ENCODE data around the gene NES. TPM values are rescaled to one million over a fixed set of nuclear protein-coding genes. Genes with fewer than 3 reads are reported as not detected.

The NES gene
- total and polyA plus RNA-seq, 2 experiments from 2014 or later = 25.0 to 95.9 TPM

DNA sequence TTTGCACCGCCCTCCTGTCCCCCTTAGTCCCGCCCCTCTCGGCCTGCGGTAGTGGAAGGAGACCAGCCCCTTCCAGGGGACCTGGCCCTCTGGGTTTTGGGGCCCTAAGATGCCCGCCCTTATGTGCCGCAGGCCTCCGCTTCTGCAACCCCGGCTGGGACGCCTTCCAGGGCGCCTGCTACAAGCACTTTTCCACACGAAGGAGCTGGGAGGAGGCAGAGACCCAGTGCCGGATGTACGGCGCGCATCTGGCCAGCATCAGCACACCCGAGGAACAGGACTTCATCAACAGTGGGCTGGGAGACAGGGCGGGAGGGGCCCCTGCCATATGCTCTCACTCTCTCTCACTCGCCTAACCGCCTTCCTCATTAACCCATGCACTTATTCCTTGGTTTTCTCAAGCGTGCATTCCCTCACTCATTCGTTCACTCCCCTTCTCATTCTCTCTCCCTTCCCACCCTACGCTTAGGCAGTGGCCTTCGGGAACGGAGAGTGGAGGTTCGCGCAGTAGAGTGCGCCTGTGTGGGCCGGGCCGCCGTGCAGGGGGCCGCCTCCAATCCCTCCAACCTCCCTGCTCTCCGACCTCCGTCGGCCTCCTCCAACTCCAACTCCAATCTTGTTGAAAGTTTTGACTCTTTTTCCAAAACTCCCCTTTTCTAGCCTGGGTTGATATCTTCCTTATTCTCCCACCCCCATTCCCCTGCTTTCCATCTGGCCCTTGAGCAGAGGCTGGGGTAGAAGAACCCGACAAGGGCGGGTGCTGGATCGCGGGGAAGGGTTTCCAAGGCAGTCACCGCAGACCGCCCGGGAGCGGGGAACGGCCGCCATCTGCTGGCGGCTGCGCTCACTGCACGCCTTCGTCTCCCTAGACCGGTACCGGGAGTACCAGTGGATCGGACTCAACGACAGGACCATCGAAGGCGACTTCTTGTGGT, 20.1 kb downstream of the NES start:
- TF ChIP-seq, protein P1, sequence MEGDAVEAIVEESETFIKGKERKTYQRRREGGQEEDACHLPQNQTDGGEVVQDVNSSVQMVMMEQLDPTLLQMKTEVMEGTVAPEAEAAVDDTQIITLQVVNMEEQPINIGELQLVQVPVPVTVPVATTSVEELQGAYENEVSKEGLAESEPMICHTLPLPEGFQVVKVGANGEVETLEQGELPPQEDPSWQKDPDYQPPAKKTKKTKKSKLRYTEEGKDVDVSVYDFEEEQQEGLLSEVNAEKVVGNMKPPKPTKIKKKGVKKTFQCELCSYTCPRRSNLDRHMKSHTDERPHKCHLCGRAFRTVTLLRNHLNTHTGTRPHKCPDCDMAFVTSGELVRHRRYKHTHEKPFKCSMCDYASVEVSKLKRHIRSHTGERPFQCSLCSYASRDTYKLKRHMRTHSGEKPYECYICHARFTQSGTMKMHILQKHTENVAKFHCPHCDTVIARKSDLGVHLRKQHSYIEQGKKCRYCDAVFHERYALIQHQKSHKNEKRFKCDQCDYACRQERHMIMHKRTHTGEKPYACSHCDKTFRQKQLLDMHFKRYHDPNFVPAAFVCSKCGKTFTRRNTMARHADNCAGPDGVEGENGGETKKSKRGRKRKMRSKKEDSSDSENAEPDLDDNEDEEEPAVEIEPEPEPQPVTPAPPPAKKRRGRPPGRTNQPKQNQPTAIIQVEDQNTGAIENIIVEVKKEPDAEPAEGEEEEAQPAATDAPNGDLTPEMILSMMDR (conservative IDR thresholded peaks at IDR 0.05; ENCODE audit: low read depth in 2 of 2) = peak; percentile 83 to 96
- TF ChIP-seq POLR2AphosphoS5 (IDR thresholded peaks at IDR 0.05; ENCODE audit: low read depth) = peak; percentile 53
- TF ChIP-seq ZNF114 (CRISPR knock-in tag; IDR thresholded peaks at IDR 0.05) = no peak
- TF ChIP-seq NANOG (IDR thresholded peaks at IDR 0.05; ENCODE audit: borderline replicate concordance) = no peak
- TF ChIP-seq, protein P2, sequence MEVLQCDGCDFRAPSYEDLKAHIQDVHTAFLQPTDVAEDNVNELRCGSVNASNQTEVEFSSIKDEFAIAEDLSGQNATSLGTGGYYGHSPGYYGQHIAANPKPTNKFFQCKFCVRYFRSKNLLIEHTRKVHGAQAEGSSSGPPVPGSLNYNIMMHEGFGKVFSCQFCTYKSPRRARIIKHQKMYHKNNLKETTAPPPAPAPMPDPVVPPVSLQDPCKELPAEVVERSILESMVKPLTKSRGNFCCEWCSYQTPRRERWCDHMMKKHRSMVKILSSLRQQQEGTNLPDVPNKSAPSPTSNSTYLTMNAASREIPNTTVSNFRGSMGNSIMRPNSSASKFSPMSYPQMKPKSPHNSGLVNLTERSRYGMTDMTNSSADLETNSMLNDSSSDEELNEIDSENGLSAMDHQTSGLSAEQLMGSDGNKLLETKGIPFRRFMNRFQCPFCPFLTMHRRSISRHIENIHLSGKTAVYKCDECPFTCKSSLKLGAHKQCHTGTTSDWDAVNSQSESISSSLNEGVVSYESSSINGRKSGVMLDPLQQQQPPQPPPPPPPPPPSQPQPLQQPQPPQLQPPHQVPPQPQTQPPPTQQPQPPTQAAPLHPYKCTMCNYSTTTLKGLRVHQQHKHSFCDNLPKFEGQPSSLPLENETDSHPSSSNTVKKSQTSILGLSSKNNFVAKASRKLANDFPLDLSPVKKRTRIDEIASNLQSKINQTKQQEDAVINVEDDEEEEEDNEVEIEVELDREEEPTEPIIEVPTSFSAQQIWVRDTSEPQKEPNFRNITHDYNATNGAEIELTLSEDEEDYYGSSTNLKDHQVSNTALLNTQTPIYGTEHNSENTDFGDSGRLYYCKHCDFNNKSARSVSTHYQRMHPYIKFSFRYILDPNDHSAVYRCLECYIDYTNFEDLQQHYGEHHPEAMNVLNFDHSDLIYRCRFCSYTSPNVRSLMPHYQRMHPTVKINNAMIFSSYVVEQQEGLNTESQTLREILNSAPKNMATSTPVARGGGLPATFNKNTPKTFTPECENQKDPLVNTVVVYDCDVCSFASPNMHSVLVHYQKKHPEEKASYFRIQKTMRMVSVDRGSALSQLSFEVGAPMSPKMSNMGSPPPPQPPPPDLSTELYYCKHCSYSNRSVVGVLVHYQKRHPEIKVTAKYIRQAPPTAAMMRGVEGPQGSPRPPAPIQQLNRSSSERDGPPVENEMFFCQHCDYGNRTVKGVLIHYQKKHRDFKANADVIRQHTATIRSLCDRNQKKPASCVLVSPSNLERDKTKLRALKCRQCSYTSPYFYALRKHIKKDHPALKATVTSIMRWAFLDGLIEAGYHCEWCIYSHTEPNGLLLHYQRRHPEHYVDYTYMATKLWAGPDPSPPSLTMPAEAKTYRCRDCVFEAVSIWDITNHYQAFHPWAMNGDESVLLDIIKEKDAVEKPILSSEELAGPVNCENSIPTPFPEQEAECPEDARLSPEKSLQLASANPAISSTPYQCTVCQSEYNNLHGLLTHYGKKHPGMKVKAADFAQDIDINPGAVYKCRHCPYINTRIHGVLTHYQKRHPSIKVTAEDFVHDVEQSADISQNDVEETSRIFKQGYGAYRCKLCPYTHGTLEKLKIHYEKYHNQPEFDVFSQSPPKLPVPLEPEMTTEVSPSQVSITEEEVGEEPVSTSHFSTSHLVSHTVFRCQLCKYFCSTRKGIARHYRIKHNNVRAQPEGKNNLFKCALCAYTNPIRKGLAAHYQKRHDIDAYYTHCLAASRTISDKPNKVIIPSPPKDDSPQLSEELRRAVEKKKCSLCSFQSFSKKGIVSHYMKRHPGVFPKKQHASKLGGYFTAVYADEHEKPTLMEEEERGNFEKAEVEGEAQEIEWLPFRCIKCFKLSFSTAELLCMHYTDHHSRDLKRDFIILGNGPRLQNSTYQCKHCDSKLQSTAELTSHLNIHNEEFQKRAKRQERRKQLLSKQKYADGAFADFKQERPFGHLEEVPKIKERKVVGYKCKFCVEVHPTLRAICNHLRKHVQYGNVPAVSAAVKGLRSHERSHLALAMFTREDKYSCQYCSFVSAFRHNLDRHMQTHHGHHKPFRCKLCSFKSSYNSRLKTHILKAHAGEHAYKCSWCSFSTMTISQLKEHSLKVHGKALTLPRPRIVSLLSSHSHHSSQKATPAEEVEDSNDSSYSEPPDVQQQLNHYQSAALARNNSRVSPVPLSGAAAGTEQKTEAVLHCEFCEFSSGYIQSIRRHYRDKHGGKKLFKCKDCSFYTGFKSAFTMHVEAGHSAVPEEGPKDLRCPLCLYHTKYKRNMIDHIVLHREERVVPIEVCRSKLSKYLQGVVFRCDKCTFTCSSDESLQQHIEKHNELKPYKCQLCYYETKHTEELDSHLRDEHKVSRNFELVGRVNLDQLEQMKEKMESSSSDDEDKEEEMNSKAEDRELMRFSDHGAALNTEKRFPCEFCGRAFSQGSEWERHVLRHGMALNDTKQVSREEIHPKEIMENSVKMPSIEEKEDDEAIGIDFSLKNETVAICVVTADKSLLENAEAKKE (CRISPR knock-in tag; IDR thresholded peaks at IDR 0.05) = no peak
- no peak for TF ChIP-seq STAT1 (IDR thresholded peaks at IDR 0.05; ENCODE audit: unreplicated experiment)
- peak; percentile 80 for TF ChIP-seq EZH2 (IDR thresholded peaks at IDR 0.05; ENCODE audit: low read depth, unreplicated experiment)
- TF ChIP-seq EZH2phosphoT487 (IDR thresholded peaks at IDR 0.05; ENCODE audit: unreplicated experiment) = no peak
- Histone ChIP-seq H3K36me3 (ENCODE audit: insufficient read depth) (no peaks in the 10 kb centered on the region), H3K27me3 (ENCODE audit: insufficient read depth) (peaks cover 66% of the 10 kb centered on the region), H3K9me2 (ENCODE audit: insufficient read depth) (no peaks in the 10 kb centered on the region), H3K27ac (ENCODE audit: low read depth) (no peak overlapping the region), H3K4me1 (ENCODE audit: insufficient read depth) (peaks cover 36% of the 10 kb centered on the region), H4K20me1 (replicated peaks; ENCODE audit: insufficient read depth) (no peaks in the 10 kb centered on the region), H3F3A (replicated peaks; ENCODE audit: low read depth) (peaks cover 20% of the 10 kb centered on the region; the same call in 1 of the 2 replicates), H3K79me2 (replicated peaks; ENCODE audit: insufficient read depth) (no peaks in the 10 kb centered on the region), H3K4me3 (peak overlapping the region; percentile 64), H2AFZ (peak overlapping the region; percentile 98), H3K4me2 (peak overlapping the region; percentile 84)
- Mint-ChIP-seq H3K36me3 (ENCODE audit: low read depth) (no peaks in the 10 kb centered on the region; the same call in 2 of the 3 replicates), H3K27ac (no peak overlapping the region), H3K27me3 (ENCODE audit: insufficient read depth, low read depth, poor library complexity) (peaks cover 55% of the 10 kb centered on the region), H3K9me3 (no peaks in the 10 kb centered on the region; the same call in 2 of the 3 replicates), H3K4me1 (peaks cover 55% of the 10 kb centered on the region), H3K4me3 (peak overlapping the region; percentile 76)
- DNase-seq (ENCODE audit: low spot score) (peak; percentile 81), ATAC-seq (peak; percentile 52)
